Astrocyte of the spinal cord (primary cell): ENCODE results near the gene VAMP5.

Experiments used
- DNase-seq: peaks from one replicate; pipeline ENCODE4 v3.0.0; 2011; ENCODE audit warnings: low read depth, low spot score
- H3K4me3 ChIP-seq: 2 replicates; pipeline ENCODE4 v1.5.1; 2011; ENCODE audit warnings: low read depth, mild to moderate bottlenecking, low read length, moderate library complexity
- in situ Hi-C: cut with HindIII; loops from 2 replicates; pipeline ENCODE4 v1.10.0; 2017; ENCODE audit warnings: low sequenced_read_pairs
- TF ChIP-seq, protein P1 (sequence below): IDR thresholded peaks from 2 replicates; pipeline ENCODE4 v1.5.1; 2012; ENCODE audit warnings: low read depth, mild to moderate bottlenecking, low read length, inconsistent platforms

The VAMP5 gene

GRCh38 chr2:85545780-85546240 lies 38.4 kb upstream of the VAMP5 start:
- TF ChIP-seq, protein P1, sequence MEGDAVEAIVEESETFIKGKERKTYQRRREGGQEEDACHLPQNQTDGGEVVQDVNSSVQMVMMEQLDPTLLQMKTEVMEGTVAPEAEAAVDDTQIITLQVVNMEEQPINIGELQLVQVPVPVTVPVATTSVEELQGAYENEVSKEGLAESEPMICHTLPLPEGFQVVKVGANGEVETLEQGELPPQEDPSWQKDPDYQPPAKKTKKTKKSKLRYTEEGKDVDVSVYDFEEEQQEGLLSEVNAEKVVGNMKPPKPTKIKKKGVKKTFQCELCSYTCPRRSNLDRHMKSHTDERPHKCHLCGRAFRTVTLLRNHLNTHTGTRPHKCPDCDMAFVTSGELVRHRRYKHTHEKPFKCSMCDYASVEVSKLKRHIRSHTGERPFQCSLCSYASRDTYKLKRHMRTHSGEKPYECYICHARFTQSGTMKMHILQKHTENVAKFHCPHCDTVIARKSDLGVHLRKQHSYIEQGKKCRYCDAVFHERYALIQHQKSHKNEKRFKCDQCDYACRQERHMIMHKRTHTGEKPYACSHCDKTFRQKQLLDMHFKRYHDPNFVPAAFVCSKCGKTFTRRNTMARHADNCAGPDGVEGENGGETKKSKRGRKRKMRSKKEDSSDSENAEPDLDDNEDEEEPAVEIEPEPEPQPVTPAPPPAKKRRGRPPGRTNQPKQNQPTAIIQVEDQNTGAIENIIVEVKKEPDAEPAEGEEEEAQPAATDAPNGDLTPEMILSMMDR, result no peak

DNA sequence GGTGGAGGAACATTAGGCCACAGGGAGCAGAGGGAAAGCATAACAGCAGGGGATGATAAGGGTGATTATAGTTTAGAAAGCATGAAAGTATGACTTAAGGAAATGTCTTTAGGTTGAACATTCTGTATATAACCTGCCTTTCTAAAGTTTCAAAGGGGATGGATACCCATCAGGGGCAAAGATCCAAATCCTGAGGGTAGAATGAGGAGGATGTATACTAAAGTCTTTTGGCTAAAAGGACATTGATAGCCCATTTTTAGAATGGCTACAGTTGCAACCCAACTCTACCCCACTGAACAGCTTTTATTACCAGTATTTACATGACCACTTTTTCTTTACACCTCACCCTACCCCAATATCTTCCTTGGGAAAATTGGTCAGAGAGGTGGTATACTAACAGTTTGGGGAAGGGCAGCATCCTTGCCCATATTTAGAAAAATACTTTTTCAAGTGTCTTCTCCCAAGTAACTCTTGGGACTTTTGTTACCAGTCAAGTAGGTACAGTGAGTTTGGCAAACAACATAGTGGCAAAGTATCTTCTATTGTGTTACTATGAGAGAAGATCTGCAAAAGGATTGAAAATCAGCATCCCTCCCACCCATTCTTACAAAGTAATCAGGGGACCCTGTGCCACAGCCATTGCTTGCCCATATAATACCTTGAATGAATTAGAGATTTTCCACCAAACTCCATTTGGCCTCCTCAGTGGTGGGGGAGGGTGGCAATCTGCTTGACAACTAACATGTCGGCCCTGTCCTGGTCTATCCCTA lies 37.0 kb upstream of the VAMP5 start:
- DNase-seq, result no peak
- in situ Hi-C loops, result loop anchor here (25.0 kb wide), 1 partner anchor 135 kb away; the partner anchor contains the start of genes CAPG and SH2D6
- H3K4me3 ChIP-seq, result no peak overlapping the region
- TF ChIP-seq, protein P1, result no peak

More at GRCh38 chr2:85545780-85546240, 38.4 kb upstream of the VAMP5 start:
- H3K4me3 ChIP-seq, result no peak overlapping the region
- no peak for DNase-seq
- in situ Hi-C loops, result loop anchor here (25.0 kb wide), 1 partner anchor 134 kb away; the partner anchor contains the start of genes CAPG and SH2D6

DNA sequence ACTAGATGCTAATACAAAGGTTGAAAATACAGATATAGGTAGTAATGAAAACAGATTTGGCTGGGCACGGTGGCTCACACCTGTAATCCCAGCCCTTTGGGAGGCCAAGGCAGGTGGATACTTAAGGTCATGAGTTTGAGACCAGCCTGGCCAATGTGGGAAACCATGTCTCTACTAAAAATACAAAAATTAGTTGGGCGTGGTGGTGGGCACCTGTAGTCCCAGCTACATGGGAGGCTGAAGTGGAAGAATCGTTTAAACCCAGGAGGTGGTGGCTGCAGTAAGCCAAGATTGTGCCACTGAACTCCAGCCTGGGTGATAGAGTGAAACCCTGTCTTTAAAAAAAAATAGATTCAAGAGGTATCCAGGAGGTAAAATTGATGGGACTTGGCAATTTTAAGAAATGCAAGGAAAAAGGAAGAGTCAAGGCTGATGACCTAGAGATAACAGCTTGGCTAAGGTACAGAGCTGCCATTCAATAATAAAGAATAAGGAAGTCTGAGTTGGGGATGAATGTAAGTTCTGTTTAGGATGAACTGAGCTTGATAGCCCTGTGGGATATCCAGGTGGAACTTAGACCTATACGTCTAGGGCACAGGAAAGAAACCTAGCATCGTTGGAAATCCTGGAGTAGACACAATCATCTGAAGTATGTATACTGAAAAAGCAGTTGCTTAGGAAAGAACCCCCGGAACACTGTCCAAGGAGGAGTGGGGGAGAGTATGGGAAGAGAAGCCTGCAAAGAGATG lies 36.2 kb upstream of the VAMP5 start:
- no peak overlapping the region for H3K4me3 ChIP-seq
- in situ Hi-C loops, result loop anchor here (25.0 kb wide), 1 partner anchor 136 kb away; the partner anchor contains the start of genes CAPG and SH2D6
- no peak for DNase-seq
- TF ChIP-seq, protein P1, result no peak

- TF ChIP-seq, protein P1, result no peak
- DNase-seq, result no peak
- no peak overlapping the region for H3K4me3 ChIP-seq
- in situ Hi-C loops, result loop anchor here (25.0 kb wide), 1 partner anchor 136 kb away; the partner anchor contains the start of genes CAPG and SH2D6
Observed at GRCh38 chr2:85548608-85548900, 35.7 kb upstream of the VAMP5 start.

- TF ChIP-seq, protein P1, result no peak
- DNase-seq, result no peak
- no peak overlapping the region for H3K4me3 ChIP-seq
- in situ Hi-C loops, result loop anchor here (25.0 kb wide), 1 partner anchor 137 kb away; the partner anchor contains the start of genes CAPG and SH2D6
Observed at GRCh38 chr2:85549095-85549494, 35.1 kb upstream of the VAMP5 start.

- no peak overlapping the region for H3K4me3 ChIP-seq
- DNase-seq, result peak; percentile 89
- in situ Hi-C loops, result loop anchor here (25.0 kb wide), 1 partner anchor 138 kb away; the partner anchor contains the start of genes CAPG and SH2D6
- TF ChIP-seq, protein P1, result no peak
Observed at GRCh38 chr2:85549826-85550225, 34.4 kb upstream of the VAMP5 start.
